GM12878 (cell line): Measurements from ENCODE around the gene RARG. TPM values are rescaled to one million over a fixed set of nuclear protein-coding genes. Genes with fewer than 3 reads are reported as not detected.
A peak's percentile ranks its signal among the peaks of the same experiment; 100 is the strongest.

ENCODE experiments used
- ATAC-seq: fragments of 200-7000 bp; cut with Tn5 transposase; 3 replicates; pipeline ENCODE4 v1.9.1; 2020; ENCODE audit warnings: mild to moderate bottlenecking, moderate library complexity
- BruUV-seq: library from RNA; stranded (reverse); fragments of 400-500 nt; replicated peaks from 2 replicates; lab custom pipeline; 2021; lab: Mats Ljungman, UMichigan
- CTCF ChIA-PET: fragments of 300-600 bp; sonication (Branson Sonifier 250); formaldehyde crosslinking; extraction: SDS; loops from one replicate; lab custom pipeline; 2021; ENCODE audit warnings: inconsistent platforms; lab: Yijun Ruan, JAX
- POLR2A ChIA-PET: fragments of 350-600 bp; formaldehyde crosslinking; extraction: SDS; loops from one replicate; lab custom pipeline; 2021; ENCODE audit warnings: inconsistent platforms; lab: Charles Lee
- RAD21 ChIA-PET: fragments of 300-600 bp; sonication (Branson Sonifier 250); formaldehyde crosslinking; loops from one replicate; lab custom pipeline; 2023; ENCODE audit warnings: antibody characterized with exemption; ENCODE audit not compliant: unreplicated experiment; lab: Charles Lee
- SMC1A ChIA-PET: fragments of 300-600 bp; sonication (Branson Sonifier 250); formaldehyde crosslinking; loops from one replicate; lab custom pipeline; 2023; ENCODE audit not compliant: unreplicated experiment, uncharacterized antibody; lab: Charles Lee
- DNase-seq: peaks from one replicate; pipeline ENCODE4 v3.0.0-alpha.2; 2011; ENCODE audit warnings: low read depth, low spot score
- FAIRE-seq: peaks from 3 replicates; lab custom pipeline; 2011; peaks lifted over from hg19 to GRCh38; lab: Jason Lieb, UNC
- H2AFZ ChIP-seq: 2 replicates; pipeline ENCODE4 v1.6.0; 2011; ENCODE audit warnings: low read depth, low read length, control low read depth; ENCODE audit not compliant: control insufficient read depth
- H3K27ac ChIP-seq: 2 replicates; pipeline ENCODE4 v1.5.1; 2011; ENCODE audit warnings: control low read depth; ENCODE audit not compliant: control insufficient read depth, insufficient read depth
- H3K27me3 ChIP-seq, 2 experiments: replicated peaks in 1 of 2; 2 replicates each; pipeline versions ENCODE4 v1.6.0 to v1.6.1; 2011; ENCODE audit warnings: low read length in 1 of 2; ENCODE audit not compliant: control insufficient read depth in 2 of 2, insufficient read depth in 2 of 2
- H3K36me3 ChIP-seq, 2 experiments: 2 replicates each; pipeline ENCODE4 v1.5.1; 2011; ENCODE audit warnings: low read length in 1 of 2; ENCODE audit not compliant: control insufficient read depth in 2 of 2, insufficient read depth in 2 of 2
- H3K4me1 ChIP-seq: 2 replicates; pipeline ENCODE4 v1.6.1; 2011; ENCODE audit warnings: mild to moderate bottlenecking, low read length, moderate library complexity, mixed read lengths; ENCODE audit not compliant: control insufficient read depth, insufficient read depth
- H3K4me2 ChIP-seq: 2 replicates; pipeline ENCODE4 v1.6.0; 2011; ENCODE audit warnings: control low read depth; ENCODE audit not compliant: control insufficient read depth, insufficient read depth
- H3K4me3 ChIP-seq: fragments of 200-600 bp; sonication (generic); 2 replicates; pipeline ENCODE4 v1.5.1; 2016
- H3K79me2 ChIP-seq: 2 replicates; pipeline ENCODE4 v1.6.0; 2011; ENCODE audit warnings: low read length; ENCODE audit not compliant: control insufficient read depth, insufficient read depth
- H3K9ac ChIP-seq: 2 replicates; pipeline ENCODE4 v1.8.0; 2011; ENCODE audit warnings: low read length, control low read depth, mixed read lengths; ENCODE audit not compliant: control insufficient read depth, insufficient read depth
- H3K9me3 ChIP-seq: replicated peaks from 3 replicates; pipeline ENCODE4 v1.5.1; 2011; ENCODE audit warnings: mild to moderate bottlenecking, low read length; ENCODE audit not compliant: control insufficient read depth, insufficient read depth
- H4K20me1 ChIP-seq: 2 replicates; pipeline ENCODE4 v1.6.0; 2011; ENCODE audit not compliant: control insufficient read depth, insufficient read depth
- ATF2 ChIP-seq: IDR thresholded peaks from 2 replicates; pipeline ENCODE4 v1.6.1; 2012; ENCODE audit warnings: low read length, inconsistent platforms
- ATF7 ChIP-seq: fragments of 450-650 bp; IDR thresholded peaks from 2 replicates; pipeline ENCODE4 v1.6.1; 2016; ENCODE audit warnings: low read depth, mild to moderate bottlenecking
- BCL3 ChIP-seq: IDR thresholded peaks from 2 replicates; pipeline ENCODE4 v1.6.1; 2011; ENCODE audit warnings: borderline replicate concordance, low read depth, mild to moderate bottlenecking, moderate library complexity, low read length; ENCODE audit not compliant: insufficient read depth, poor library complexity, severe bottlenecking
- EP300 ChIP-seq, 2 experiments: fragments of 150-350 bp in 1 of 2; IDR thresholded peaks; 2 replicates each; pipeline ENCODE4 v1.6.1; 2011 to 2012; ENCODE audit warnings: low read depth in 2 of 2, low read length in 2 of 2, borderline replicate concordance in 1 of 2, improper control_type of control experiment in 1 of 2, inconsistent platforms in 1 of 2; ENCODE audit not compliant: control insufficient read depth in 1 of 2
- ETV6 ChIP-seq, 2 experiments: fragments of 450-650 bp in 1 of 2; IDR thresholded peaks in 1 of 2; conservative IDR thresholded peaks in 1 of 2; 2 replicates each; pipeline ENCODE4 v1.6.1; 2014; ENCODE audit warnings: antibody characterized with exemption in 1 of 2, borderline replicate concordance in 1 of 2, low read depth in 1 of 2, mild to moderate bottlenecking in 1 of 2, moderate library complexity in 1 of 2
- GATAD2B ChIP-seq: fragments of 450-650 bp; conservative IDR thresholded peaks from 2 replicates; pipeline ENCODE4 v1.6.1; 2017; ENCODE audit warnings: low read depth, mild to moderate bottlenecking, moderate library complexity
- IKZF1 ChIP-seq: fragments of 450-650 bp; conservative IDR thresholded peaks from 2 replicates; pipeline ENCODE4 v1.6.1; 2017; ENCODE audit warnings: antibody characterized with exemption, mild to moderate bottlenecking
- KLF5 ChIP-seq: fragments of 450-650 bp; IDR thresholded peaks from 2 replicates; pipeline ENCODE4 v1.6.1; 2014; ENCODE audit warnings: mild to moderate bottlenecking; ENCODE audit not compliant: partially characterized antibody
- MEF2B ChIP-seq: fragments of 450-650 bp; IDR thresholded peaks from 2 replicates; pipeline ENCODE4 v1.6.1; 2018; ENCODE audit warnings: mild to moderate bottlenecking, moderate library complexity; ENCODE audit not compliant: partially characterized antibody, poor library complexity, severe bottlenecking
- NFYA ChIP-seq: IDR thresholded peaks from 2 replicates; pipeline ENCODE4 v1.6.1; 2011; ENCODE audit warnings: low read depth, mild to moderate bottlenecking, low read length, improper control_type of control experiment, borderline replicate concordance
- NKRF ChIP-seq: fragments of 450-650 bp; conservative IDR thresholded peaks from 2 replicates; pipeline ENCODE4 v1.6.1; 2017; ENCODE audit warnings: mild to moderate bottlenecking, moderate library complexity
- SUPT20H ChIP-seq: IDR thresholded peaks from 2 replicates; pipeline ENCODE4 v1.6.1; 2011; ENCODE audit warnings: low read depth, mild to moderate bottlenecking, low read length, moderate library complexity, borderline replicate concordance; ENCODE audit not compliant: control insufficient read depth
- WGBS: methylation state at CpG from one replicate; pipeline ENCODE4 v1.1.6; 2016; ENCODE audit warnings: low lambda C conversion rate; ENCODE audit not compliant: insufficient replicate concordance, insufficient coverage; ENCODE audit errors: missing lambda C conversion rate; 5-methylcytosine and 5-hydroxymethylcytosine counted together
- in situ Hi-C: fragments of 300-500 bp; cut with MboI; formaldehyde crosslinking; loops from 9 replicates; pipeline ENCODE4 v1.14.3; 2018; ENCODE audit warnings: mixed read lengths
- intact Hi-C: fragments of 100-400 bp; cut with micrococcal nuclease; formaldehyde crosslinking; loops from one replicate; pipeline ENCODE4 v1.14.2; 2022; ENCODE audit not compliant: unreplicated experiment
- polyA plus RNA-seq, 11 experiments: library from polyadenylated mRNA; depleted of rRNA in 4 of 11; unstranded in 6 of 11; stranded (reverse) in 5 of 11; fragments of >200 nt; fragmentation: Nextera tagmentation in 4 of 11; fragmentation: Illumina TruSeq in 1 of 11; extraction: Ambion mirVana in 4 of 11; extraction: Trizol in 1 of 11; gene quantifications; 1 replicate in 1 of 11; 2 replicates in 10 of 11; pipeline versions ENCODE4 v1.2.1 to v1.2.3, GENCODE V29; 2011 to 2016; ENCODE audit warnings: inconsistent platforms in 2 of 11, missing spikeins in 2 of 11, low read depth in 1 of 11
- total RNA-seq, 4 experiments: library from RNA; depleted of rRNA in 3 of 4; stranded (reverse); fragments of >200 nt in 3 of 4; fragmentation: Illumina TruSeq in 1 of 4; extraction: Trizol in 1 of 4; gene quantifications; 2 replicates each; pipeline versions ENCODE4 v1.2.1 to v1.2.3, GENCODE V29; 2013 to 2021

Gene RARG
- total and polyA plus RNA-seq, 10 of the 15 experiments (the other 5 are each of a cell fraction or from before 2014, with no cell fraction given): 0.27 to 8.1 (median 4.1) TPM

GRCh38 chr12:53200458-53201176 lies 31.4 kb downstream of the RARG start:
- POLR2A ChIA-PET: interaction anchor here (0.5 to 5.1 kb wide), 10 partner anchors 9 to 133 kb away, joined by 3 to 47 read pairs (median 6); partner anchors contain the start of genes CSAD, ITGB7, PFDN5 and ZNF740
- Histone ChIP-seq H3K4me2 (peak overlapping the region; percentile 84), H3K27me3 (no peaks in the 10 kb centered on the region), H3K4me1 (peaks cover 47% of the 10 kb centered on the region), H3K4me3 (peak overlapping the region; percentile 90), H3K9me3 (no peaks in the 10 kb centered on the region), H3K36me3 (peaks cover 21 to 33% of the 10 kb centered on the region in 2 experiments), H3K9ac (peak overlapping the region; percentile 42), H4K20me1 (no peaks in the 10 kb centered on the region), H3K79me2 (peaks cover 60% of the 10 kb centered on the region), H2AFZ (no peak overlapping the region), H3K27ac (peak overlapping the region; percentile 69)
- BruUV-seq: no TSS peak
- in situ Hi-C loops: no loop called here
- 2% methylated on average over 10 of the region's 10 CpGs for WGBS
- intact Hi-C loops: loop anchor here (2.0 kb wide), 1 partner anchor 20 kb away; the partner anchor contains the start of genes CSAD and ZNF740
- CTCF ChIA-PET: interaction anchor here (0.5 to 7.7 kb wide), 14 partner anchors 10 to 135 kb away, joined by 3 to 78 read pairs (median 4); partner anchors contain the start of genes AAAS, CSAD, ESPL1 and ITGB7
- RAD21 ChIA-PET: interaction anchor here (0.7 to 2.8 kb wide), 11 partner anchors 10 to 67 kb away, joined by 3 to 26 read pairs (median 4); partner anchors contain the start of genes CSAD, ESPL1 and ZNF740
- SMC1A ChIA-PET: interaction anchor here (0.7 to 3.0 kb wide), 13 partner anchors 9 to 120 kb away, joined by 3 to 36 read pairs (median 5); partner anchors contain the start of genes AAAS, CSAD and ZNF740
- FAIRE-seq (peak; percentile 79), ATAC-seq (peak; percentile 61), DNase-seq (peak; percentile 79)
- TF ChIP-seq ATF2 (peak; percentile 83), ATF7 (peak; percentile 66; the same call in 1 of the 2 replicates), NKRF (0 out of 2 replicates have a peak, but pooled peaks have one; percentile 42), SUPT20H (no peak), MEF2B (peak; percentile 91), EP300 (IDR thresholded peaks at IDR 0.05; ENCODE audit: borderline replicate concordance in 1 of 2, control insufficient read depth in 1 of 2, low read depth in 2 of 2, low read length in 2 of 2) (peak; percentile 76 to 87), KLF5 (no peak), BCL3 (peak; percentile 14), ETV6 (conservative IDR thresholded peaks at IDR 0.05 in 1 of 2, IDR thresholded peaks at IDR 0.05 in 1 of 2; ENCODE audit: borderline replicate concordance in 1 of 2, low read depth in 1 of 2) (peak in 1 of 2 experiments; percentile 92; a peak in 2 of 4 replicates), GATAD2B (peak; percentile 93), NFYA (no peak), IKZF1 (peak; percentile 100)
